Activated T-helper 17 cell treated with anti-CD3 and anti-CD28 coated beads, Interleukin-2, amount 50 U/mL, for 72 hours (primary cell): Measurements from ENCODE around the gene LRRC4B. TPM values are rescaled to one million over a fixed set of nuclear protein-coding genes. Genes with fewer than 3 reads are reported as not detected.

Experiments used
- ATAC-seq: fragments of 150-1000 bp; cut with Tn5 transposase; replicated peaks from 2 replicates; pipeline ENCODE4 v1.10.0; 2021; ENCODE audit warnings: mild to moderate bottlenecking, moderate library complexity
- H3K27ac Mint-ChIP-seq: one replicate; pipeline ENCODE4 v1.8.0; 2022; ENCODE audit warnings: mixed read lengths
- H3K27me3 Mint-ChIP-seq: one replicate; pipeline ENCODE4 v1.8.0; 2022; ENCODE audit warnings: mixed read lengths
- H3K36me3 Mint-ChIP-seq: one replicate; pipeline ENCODE4 v1.8.0; 2022; ENCODE audit warnings: low read depth, mild to moderate bottlenecking, mixed read lengths
- H3K4me1 Mint-ChIP-seq: one replicate; pipeline ENCODE4 v1.8.0; 2022; ENCODE audit warnings: mixed read lengths
- H3K4me3 Mint-ChIP-seq: one replicate; pipeline ENCODE4 v1.8.0; 2022; ENCODE audit warnings: mild to moderate bottlenecking, mixed read lengths
- H3K9me3 Mint-ChIP-seq: one replicate; pipeline ENCODE4 v1.8.0; 2022; ENCODE audit warnings: mixed read lengths
- total RNA-seq, 2 donors: library from RNA; stranded (reverse); gene quantifications; one replicate each; pipeline ENCODE4 v1.2.3, GENCODE V29; 2022

Gene LRRC4B
- total RNA-seq, 2 donors from 2014 or later, result not detected

DNA sequence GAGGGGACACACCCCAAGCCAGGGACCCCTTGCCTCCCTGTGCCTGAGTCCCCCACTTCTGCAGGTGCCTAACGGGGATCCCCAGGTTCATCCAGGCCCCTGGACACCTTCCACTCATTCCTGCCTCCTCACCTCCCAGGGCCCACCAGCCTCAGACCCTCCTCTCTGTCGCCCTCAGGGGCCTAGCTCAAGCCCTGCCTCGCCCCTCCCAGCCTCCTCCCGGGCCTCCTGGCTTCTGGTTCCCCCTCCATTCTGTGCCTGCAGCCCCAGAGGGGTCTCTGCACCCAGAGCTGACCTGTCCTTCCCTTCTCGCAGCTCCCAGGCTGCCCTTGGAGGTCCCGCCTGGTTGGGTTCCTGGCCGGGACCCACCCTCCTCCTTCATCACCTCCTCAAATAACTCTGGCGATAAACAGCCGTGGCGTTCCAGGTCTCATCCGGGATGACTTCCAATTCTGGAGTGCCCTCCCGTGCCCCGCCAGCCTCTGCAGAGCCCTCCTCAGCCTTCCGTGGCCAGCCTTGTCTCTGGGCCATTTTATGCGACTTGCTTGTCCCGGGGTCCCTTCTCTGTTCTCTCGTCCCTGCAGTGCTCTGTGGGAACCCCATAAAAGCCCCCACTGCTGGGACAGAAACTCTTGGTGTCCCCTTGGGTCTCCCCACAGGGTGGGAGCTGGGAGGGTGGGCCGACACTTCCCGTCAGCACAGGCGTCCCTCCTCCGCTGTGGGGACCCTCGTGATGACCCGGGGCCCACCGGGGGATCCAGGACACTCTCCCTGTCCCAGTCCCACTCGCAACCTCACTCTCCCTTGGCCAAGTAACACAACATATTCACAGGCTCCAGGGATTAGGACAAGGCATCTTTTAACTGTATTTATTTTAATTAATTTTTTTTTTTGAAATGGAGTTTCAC is 66.4 kb downstream of the LRRC4B start:
- H3K4me1 Mint-ChIP-seq, result peaks cover 1% of the 10 kb centered on the region
- no peaks in the 10 kb centered on the region for H3K27me3 Mint-ChIP-seq
- H3K27ac Mint-ChIP-seq, result no peak overlapping the region
- H3K4me3 Mint-ChIP-seq, result no peak overlapping the region
- no peaks in the 10 kb centered on the region for H3K36me3 Mint-ChIP-seq
- no peak for ATAC-seq
- H3K9me3 Mint-ChIP-seq, result no peaks in the 10 kb centered on the region

DNA sequence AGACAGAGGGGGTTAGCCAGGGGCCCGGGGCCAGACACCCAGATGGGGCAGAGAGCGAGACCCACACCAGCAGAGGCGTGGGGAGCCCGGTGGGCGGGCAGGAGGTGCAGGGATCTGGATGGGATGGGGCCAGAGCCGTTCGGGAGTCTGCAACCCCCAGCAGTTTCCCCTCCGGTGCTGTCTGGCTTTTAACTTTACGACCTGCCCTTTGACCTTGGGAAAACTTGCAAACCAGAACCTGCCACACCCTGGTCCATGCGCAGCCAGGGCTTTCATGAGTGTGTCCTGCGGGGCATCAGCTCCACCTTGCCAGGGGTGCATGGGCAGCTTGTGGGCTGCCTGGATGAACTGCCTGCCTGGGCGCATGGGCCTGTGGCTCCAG is 67.1 kb downstream of the LRRC4B start:
- no peak for ATAC-seq
- no peaks in the 10 kb centered on the region for H3K9me3 Mint-ChIP-seq
- no peak overlapping the region for H3K27ac Mint-ChIP-seq

DNA sequence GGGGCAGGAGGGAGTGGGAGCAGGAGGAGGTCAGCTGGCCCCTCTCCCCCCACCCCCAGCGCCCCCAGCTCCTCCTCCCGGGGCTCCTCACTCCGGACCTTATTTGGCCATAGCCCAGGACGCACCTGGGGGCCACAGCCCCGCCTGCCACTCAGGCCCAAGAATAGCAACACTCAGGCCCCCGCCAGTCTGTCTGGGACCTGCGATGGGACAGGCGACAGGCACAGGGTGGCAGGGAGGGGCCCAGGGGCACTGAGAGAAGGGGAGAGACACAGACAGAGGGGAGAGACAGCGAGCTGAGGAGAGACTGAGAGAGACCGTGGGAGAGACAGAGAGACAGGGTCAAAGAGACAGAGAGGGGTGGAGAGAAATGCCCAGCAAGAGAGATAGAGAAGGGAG is 67.5 kb downstream of the LRRC4B start:
- Mint-ChIP-seq H3K4me1 (no peaks in the 10 kb centered on the region), H3K9me3 (no peaks in the 10 kb centered on the region), H3K4me3 (no peak overlapping the region), H3K27ac (no peak overlapping the region), H3K27me3 (no peaks in the 10 kb centered on the region), H3K36me3 (no peaks in the 10 kb centered on the region)
- ATAC-seq, result no peak

More for the DNA sequence above, 67.1 kb downstream of the LRRC4B start:
- Mint-ChIP-seq H3K4me1 (no peaks in the 10 kb centered on the region), H3K4me3 (no peak overlapping the region), H3K36me3 (no peaks in the 10 kb centered on the region), H3K27me3 (no peaks in the 10 kb centered on the region)

DNA sequence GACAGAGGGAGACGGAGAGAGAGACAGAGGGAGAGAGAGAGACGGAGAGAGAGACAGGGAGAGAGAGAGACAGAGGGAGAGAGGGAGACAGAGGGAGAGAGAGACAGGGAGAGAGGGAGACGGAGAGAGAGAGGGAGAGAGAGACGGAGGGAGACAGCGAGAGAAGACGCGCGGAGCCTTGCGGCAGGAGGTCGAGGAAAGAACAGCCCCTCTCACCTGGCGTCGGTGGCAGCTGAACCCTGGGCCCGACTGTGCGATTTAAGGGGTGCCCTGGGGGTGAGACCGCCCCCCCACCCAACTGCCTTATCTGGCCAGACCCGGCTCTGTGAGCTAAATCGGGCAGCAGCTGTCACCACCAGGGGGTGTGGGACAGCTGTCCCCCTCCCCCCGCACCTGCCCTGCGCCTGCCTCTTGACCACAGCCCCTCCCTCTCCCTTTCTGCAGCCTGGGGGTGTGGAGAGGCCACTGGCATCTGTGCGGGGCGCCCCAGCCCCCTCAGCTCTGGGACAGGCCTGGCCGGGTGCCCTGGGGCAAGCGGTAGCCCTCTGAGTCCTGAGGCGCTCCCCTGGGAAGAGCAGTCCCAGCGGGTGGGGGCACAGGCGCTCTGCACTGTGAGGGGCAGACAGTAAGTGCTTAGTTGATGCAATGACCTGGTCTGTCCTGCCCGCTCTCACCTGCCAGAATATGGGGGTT is 68.0 kb downstream of the LRRC4B start:
- H3K4me1 Mint-ChIP-seq, result no peaks in the 10 kb centered on the region
- H3K27ac Mint-ChIP-seq, result no peak overlapping the region
- peak; percentile 55 for ATAC-seq

DNA sequence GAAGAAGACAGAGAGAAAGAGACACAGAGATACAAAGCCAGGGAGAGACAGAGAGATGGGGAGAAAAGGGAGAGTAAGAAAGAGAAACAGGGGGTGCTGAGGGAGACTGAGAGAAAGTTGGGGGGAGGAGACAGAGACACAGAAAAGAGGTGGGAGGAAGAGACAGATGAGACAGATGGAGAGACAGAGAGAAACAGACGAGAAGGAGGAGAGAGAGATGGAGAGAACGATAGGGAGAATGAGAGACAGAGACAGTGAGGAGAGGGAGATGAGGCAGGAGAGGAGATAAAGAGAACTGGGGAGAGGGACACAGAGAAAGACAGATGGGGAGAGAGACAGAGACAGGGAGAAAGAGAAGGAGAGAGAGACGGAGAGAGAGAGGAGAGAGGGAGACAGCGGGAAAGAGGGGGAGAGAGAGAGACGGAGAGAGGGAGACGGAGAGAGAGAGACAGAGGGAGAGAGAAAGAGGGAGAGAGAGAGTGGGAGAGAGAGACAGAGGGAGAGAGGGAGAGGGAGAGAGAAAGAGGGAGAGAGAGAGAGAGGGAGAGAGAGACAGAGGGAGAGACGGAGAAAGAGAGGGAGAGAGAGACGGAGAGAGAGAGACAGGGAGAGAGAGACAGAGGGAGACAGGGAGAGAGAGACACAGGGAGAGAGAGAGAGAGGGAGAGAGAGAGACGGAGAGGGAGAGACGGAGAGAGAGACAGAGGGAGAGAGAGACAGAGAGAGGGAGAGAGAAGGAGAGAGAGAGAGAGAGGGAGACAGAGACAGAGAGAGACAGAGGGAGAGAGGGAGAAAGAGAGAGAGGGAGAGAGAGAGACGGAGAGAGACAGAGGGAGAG is 69.8 kb downstream of the LRRC4B start:
- Mint-ChIP-seq H3K9me3 (no peaks in the 10 kb centered on the region), H3K4me1 (peaks cover 6% of the 10 kb centered on the region), H3K36me3 (no peaks in the 10 kb centered on the region), H3K4me3 (no peak overlapping the region), H3K27ac (no peak overlapping the region), H3K27me3 (no peaks in the 10 kb centered on the region)
- no peak for ATAC-seq

More for the DNA sequence above, 68.0 kb downstream of the LRRC4B start:
- Mint-ChIP-seq H3K27me3 (no peaks in the 10 kb centered on the region), H3K9me3 (no peaks in the 10 kb centered on the region), H3K4me3 (no peak overlapping the region), H3K36me3 (no peaks in the 10 kb centered on the region)

DNA sequence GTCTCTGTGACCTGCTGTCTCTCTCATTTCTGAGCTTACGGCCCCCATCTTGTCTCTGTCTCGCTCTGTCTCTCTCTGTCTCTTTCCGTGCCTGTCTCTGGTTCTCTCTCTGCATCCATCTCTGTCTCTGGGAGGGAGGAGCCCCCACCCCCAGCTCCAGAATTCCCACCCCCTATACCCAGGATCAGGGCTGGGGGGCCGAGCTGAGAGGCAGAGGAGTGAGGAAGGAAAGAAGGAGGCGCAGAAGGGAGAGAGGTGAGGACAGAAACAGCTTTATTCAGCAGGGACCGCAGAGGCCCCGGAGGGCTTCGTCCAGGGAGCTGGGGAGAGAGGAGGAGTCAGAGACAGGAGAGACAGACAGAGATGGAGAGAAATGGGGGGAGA is 71.2 kb downstream of the LRRC4B start:
- Mint-ChIP-seq H3K36me3 (no peaks in the 10 kb centered on the region), H3K27me3 (no peaks in the 10 kb centered on the region), H3K9me3 (no peaks in the 10 kb centered on the region), H3K4me1 (peaks cover 12% of the 10 kb centered on the region), H3K27ac (no peak overlapping the region), H3K4me3 (no peak overlapping the region)
- no peak for ATAC-seq

DNA sequence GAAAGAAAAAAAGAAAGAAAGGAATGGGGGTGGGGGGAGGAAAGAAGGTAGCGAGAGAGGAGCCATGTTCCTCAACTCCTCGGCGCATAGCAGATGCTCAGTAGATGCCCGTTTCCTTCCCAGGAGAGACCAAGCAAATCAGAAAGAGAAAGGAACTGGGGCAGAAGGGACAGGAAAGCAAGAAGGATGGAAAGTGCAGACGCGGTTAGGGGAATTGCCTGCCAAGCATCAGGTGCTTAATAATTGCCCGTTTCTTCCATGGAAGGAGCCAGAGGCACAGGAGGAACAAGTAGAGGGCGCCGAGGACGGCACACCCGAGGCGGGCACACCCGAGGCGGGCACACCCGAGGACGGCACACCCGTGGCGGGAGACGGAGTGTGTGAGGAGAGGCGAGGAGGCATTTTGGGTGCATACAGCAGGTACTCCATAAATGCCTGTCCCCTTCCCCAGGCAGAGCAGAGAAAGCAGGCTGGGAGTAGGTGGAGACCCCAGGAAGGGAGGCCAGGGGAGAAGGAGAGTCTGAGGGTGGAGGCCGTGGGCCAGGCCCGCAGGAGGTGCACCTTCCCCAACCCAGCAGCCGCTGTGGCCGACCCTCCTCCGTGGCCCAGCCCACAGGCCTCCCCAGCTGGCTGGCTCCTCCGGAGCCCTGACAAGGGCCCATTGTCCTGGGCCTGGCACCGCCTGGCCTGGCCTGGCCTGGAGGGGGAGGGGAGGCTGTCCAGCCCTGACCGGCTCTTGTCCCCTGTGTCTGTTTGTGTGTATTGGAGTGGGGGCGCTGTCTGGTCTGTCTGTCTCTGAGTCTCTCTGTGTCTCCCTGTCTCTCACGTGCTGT is 71.8 kb downstream of the LRRC4B start:
- no peak for ATAC-seq
- H3K4me3 Mint-ChIP-seq, result no peak overlapping the region
- H3K9me3 Mint-ChIP-seq, result no peaks in the 10 kb centered on the region
- H3K27me3 Mint-ChIP-seq, result no peaks in the 10 kb centered on the region
- peaks cover 18% of the 10 kb centered on the region for H3K4me1 Mint-ChIP-seq
- no peaks in the 10 kb centered on the region for H3K36me3 Mint-ChIP-seq
- H3K27ac Mint-ChIP-seq, result no peak overlapping the region

DNA sequence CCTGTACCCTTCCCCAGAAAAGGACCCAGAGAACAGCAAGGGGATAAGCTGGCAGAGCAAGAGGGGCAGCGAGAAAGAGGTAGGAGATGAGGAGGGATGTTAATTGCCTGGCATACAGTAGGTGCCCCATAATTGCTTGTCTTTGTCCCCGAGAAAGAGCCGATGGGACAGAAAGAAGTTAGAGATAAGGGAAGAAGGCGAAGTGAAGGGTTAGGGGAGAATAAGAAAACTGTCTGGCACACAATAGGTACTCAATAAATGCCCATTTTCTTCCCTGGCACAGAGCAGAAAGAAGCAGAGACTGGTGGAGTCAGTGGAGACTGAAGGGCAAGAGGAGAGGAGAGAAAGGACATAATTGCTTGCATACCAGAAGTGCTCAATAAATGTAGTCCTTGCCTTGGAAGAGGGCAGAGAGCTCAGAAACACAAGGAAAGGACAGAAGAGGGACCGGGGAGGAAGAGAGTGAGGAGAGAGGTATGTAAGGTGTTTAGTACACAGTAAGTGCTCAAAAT is 73.2 kb downstream of the LRRC4B start:
- peak overlapping the region; percentile 73 for H3K27ac Mint-ChIP-seq
- H3K36me3 Mint-ChIP-seq, result no peaks in the 10 kb centered on the region
- no peaks in the 10 kb centered on the region for H3K27me3 Mint-ChIP-seq
- H3K4me3 Mint-ChIP-seq, result no peak overlapping the region
- H3K4me1 Mint-ChIP-seq, result peaks cover 27% of the 10 kb centered on the region
- no peaks in the 10 kb centered on the region for H3K9me3 Mint-ChIP-seq
- ATAC-seq, result no peak

DNA sequence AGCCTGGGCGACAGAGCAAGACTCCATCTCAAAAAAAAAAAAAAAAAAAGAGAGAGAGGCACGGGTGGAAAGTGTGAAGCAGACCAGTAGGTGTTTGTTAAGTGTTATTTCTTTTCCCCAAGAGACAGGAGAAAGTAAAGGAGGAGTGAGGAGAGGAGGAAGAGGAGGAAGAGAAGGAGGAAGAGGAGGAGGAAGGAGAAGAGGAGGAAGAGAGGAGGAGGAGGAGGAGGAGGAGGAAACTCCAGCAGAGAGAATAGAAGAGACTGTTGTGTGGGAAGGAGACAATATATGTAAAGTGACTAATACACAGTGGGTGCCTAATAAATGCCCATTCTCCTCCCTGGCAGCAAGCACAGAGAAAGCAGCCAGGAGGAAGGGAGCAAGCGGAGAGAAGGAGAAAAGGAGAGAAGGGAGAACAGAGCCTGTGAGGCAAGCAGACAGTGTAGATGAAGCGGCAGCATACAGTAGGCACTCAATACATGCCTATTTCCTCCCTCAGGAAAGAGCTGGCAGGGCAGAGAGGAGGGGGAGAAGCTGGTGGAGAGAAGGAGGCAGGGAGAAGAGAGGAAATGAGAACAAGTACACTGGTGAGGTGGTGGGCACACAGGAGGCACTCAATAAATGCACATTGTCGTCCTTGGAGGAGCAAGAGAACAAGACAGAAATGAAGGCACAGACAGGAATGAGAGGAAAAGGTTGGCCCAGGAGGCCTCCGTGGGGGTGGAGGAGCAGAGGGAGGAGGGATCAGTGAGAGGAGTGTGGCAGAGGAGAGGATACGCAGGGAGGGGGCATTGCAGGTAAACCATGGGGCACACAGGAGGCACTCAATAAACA is 73.8 kb downstream of the LRRC4B start:
- Mint-ChIP-seq H3K36me3 (no peaks in the 10 kb centered on the region), H3K27me3 (no peaks in the 10 kb centered on the region), H3K4me3 (no peak overlapping the region), H3K9me3 (no peaks in the 10 kb centered on the region), H3K27ac (peak overlapping the region; percentile 73), H3K4me1 (peaks cover 31% of the 10 kb centered on the region)
- no peak for ATAC-seq

DNA sequence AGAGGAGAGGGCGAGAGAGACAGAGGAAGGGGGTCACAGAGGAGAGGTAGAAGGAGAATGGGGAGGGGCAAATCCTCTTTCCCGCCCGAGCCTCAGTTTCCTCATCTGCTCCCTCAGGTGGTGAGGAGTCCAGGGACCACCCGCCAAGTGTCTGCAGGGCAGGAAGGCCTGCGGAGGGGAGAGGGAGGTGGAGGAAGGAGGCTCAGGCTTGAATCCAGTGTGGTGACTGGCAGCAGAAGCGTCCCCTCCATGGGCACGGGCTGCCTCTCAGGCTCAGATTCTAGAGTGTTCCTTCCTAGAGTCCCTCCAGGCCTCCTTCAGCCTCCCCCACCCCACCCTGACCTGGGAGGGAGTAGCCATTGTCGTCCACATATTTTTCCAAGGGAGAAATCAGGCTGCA is 75.1 kb downstream of the LRRC4B start:
- H3K36me3 Mint-ChIP-seq, result no peaks in the 10 kb centered on the region
- peaks cover 38% of the 10 kb centered on the region for H3K4me1 Mint-ChIP-seq
- H3K27me3 Mint-ChIP-seq, result no peaks in the 10 kb centered on the region
- no peak overlapping the region for H3K27ac Mint-ChIP-seq
- no peak overlapping the region for H3K4me3 Mint-ChIP-seq
- H3K9me3 Mint-ChIP-seq, result no peaks in the 10 kb centered on the region
- ATAC-seq, result no peak

DNA sequence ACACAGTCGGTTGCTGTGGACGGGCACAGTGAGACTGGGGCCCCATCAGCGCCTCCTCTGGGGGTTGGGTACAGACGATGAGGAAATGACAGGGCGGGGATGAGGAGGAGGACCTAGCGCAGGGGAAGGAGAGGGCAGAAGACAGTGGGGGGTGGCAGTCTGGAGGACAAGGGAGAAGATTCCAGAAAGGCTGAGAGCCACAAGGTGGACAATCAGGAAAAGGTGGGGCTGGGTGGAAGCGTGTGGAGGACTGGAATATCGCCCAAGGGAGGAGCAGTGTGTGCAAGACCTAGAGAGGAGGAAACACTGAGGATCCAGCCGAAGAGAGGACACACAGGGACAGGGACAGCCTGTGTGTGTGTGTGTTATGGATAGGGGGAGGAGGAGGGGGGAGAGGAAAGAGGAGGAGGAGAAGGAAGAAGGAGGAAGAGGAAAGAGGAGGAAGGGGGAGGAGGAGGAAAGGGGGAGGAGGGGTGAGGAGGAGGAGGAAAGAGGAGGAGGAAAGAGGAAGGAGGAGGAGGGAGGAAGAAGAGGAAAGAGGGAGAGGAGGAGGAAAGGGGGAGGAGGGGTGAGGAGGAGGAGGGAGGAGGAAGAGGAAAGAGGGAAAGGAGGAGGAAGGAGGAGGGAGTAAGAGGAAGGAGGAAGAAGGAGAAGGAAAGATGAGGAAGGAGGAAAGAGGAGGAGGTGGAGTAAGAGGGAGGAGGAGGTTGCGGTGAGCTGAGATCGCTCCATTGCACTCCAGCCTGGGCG is 75.8 kb downstream of the LRRC4B start:
- Mint-ChIP-seq H3K36me3 (no peaks in the 10 kb centered on the region), H3K4me3 (peak overlapping the region; percentile 34), H3K4me1 (peaks cover 38% of the 10 kb centered on the region), H3K9me3 (no peaks in the 10 kb centered on the region), H3K27me3 (no peaks in the 10 kb centered on the region), H3K27ac (peak overlapping the region; percentile 71)
- peak; percentile 84 for ATAC-seq

DNA sequence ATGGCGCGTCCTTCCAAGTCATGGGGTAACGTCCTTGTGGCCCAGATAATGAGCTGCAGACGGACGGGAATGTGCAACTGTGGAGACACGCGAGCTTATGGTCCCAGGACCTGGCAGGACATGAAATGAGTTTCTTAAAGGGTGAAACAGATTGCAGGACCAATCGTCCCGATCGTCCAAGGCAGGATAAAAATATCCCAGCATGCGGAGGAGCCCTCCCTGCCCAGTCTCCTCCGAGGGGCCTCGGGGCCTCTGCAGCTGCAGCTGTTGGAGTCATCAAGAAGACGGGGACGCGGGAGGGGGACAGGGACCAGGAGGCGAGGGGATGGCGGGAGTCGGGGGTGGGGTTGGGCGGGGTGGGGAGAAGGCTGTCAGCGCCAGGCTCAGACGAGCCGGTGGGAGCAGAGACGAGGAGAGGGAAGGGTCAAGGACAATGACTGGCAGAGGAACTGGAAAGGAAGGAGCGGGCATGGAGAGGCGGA is 77.2 kb downstream of the LRRC4B start:
- Mint-ChIP-seq H3K27me3 (no peaks in the 10 kb centered on the region), H3K9me3 (no peaks in the 10 kb centered on the region), H3K27ac (peak overlapping the region; percentile 71), H3K36me3 (peaks cover 7% of the 10 kb centered on the region), H3K4me1 (peaks cover 38% of the 10 kb centered on the region), H3K4me3 (no peak overlapping the region)
- no peak for ATAC-seq
